Loucy (cell line): Measurements from ENCODE around the gene CLCN6.
A peak's percentile ranks its signal among the peaks of the same experiment; 100 is the strongest.

Experiments
- H2AFZ ChIP-seq: fragments of 200-600 bp; sonication (generic); 2 replicates; pipeline ENCODE4 v1.6.0; 2016; ENCODE audit warnings: antibody characterized with exemption, mild to moderate bottlenecking, low read length, moderate library complexity
- H3F3A ChIP-seq: fragments of 200-600 bp; 2 replicates; pipeline ENCODE4 v1.6.0; 2016; ENCODE audit warnings: antibody characterized with exemption, low read depth, mild to moderate bottlenecking
- H3K27me3 ChIP-seq: fragments of 200-600 bp; sonication (generic); 2 replicates; pipeline ENCODE4 v1.6.1; 2014; ENCODE audit warnings: low read length, mild to moderate bottlenecking; ENCODE audit not compliant: insufficient read depth, poor library complexity, severe bottlenecking
- H3K36me3 ChIP-seq: fragments of 200-600 bp; sonication (generic); 2 replicates; pipeline ENCODE4 v1.6.1; 2016; ENCODE audit warnings: low read length; ENCODE audit not compliant: insufficient read depth
- H3K4me1 ChIP-seq: fragments of 200-600 bp; sonication (generic); 2 replicates; pipeline ENCODE4 v1.5.1; 2014; ENCODE audit warnings: low read length, mild to moderate bottlenecking; ENCODE audit not compliant: insufficient read depth, poor library complexity, severe bottlenecking
- H3K4me2 ChIP-seq: fragments of 200-600 bp; sonication (generic); 2 replicates; pipeline ENCODE4 v1.6.0; 2014; ENCODE audit warnings: antibody characterized with exemption, low read length, low read depth, mild to moderate bottlenecking; ENCODE audit not compliant: poor library complexity, severe bottlenecking
- H3K4me3 ChIP-seq: fragments of 200-600 bp; sonication (generic); 2 replicates; pipeline ENCODE4 v1.5.1; 2014; ENCODE audit warnings: low read length, mild to moderate bottlenecking, mixed read lengths; ENCODE audit not compliant: poor library complexity, severe bottlenecking
- H3K79me2 ChIP-seq: fragments of 200-600 bp; sonication (generic); 2 replicates; pipeline ENCODE4 v1.6.1; 2014; ENCODE audit warnings: low read length; ENCODE audit not compliant: insufficient read depth
- H3K9ac ChIP-seq: fragments of 200-600 bp; sonication (generic); 2 replicates; pipeline ENCODE4 v1.6.0; 2014; ENCODE audit warnings: mild to moderate bottlenecking, low read depth, low read length, moderate library complexity; ENCODE audit not compliant: poor library complexity, severe bottlenecking
- H3K9me2 ChIP-seq: fragments of 200-600 bp; sonication (generic); replicated peaks from 2 replicates; pipeline ENCODE4 v1.6.1; 2016; ENCODE audit warnings: low read depth, low read length, mixed read lengths
- H3K9me3 ChIP-seq: fragments of 200-600 bp; sonication (generic); 2 replicates; pipeline ENCODE4 v1.6.1; 2014; ENCODE audit warnings: mild to moderate bottlenecking, antibody characterized with exemption, low read length, low read depth; ENCODE audit not compliant: insufficient read depth
- H4K20me1 ChIP-seq: fragments of 200-600 bp; sonication (generic); 2 replicates; pipeline ENCODE4 v1.6.0; 2014; ENCODE audit warnings: antibody characterized with exemption, low read length, mild to moderate bottlenecking; ENCODE audit not compliant: insufficient read depth, poor library complexity, severe bottlenecking
- EZH2phosphoT487 ChIP-seq: fragments of 200-600 bp; IDR thresholded peaks from 2 replicates; pipeline ENCODE4 v1.6.1; 2018; ENCODE audit warnings: antibody characterized with exemption, mild to moderate bottlenecking, moderate library complexity, borderline replicate concordance
- TF ChIP-seq, protein P1 (sequence below): fragments of 200-600 bp; sonication (generic); conservative IDR thresholded peaks from 2 replicates; pipeline ENCODE4 v1.5.1; 2014; ENCODE audit warnings: mild to moderate bottlenecking, antibody characterized with exemption, low read length

The CLCN6 gene

GRCh38 chr1:11804666-11805421 is 1.1 kb upstream of the CLCN6 start:
- Histone ChIP-seq H2AFZ (peak overlapping the region; percentile 71; the same call in 1 of the 2 replicates), H3K4me2 (peak overlapping the region; percentile 95), H3K4me3 (peak overlapping the region; percentile 89), H3K9me3 (no peaks in the 10 kb centered on the region), H3K9ac (peak overlapping the region; percentile 87), H3K36me3 (peaks cover 3% of the 10 kb centered on the region; the same call in 1 of the 2 replicates), H3K9me2 (no peaks in the 10 kb centered on the region), H3K79me2 (peaks cover 54% of the 10 kb centered on the region), H4K20me1 (peaks cover 32% of the 10 kb centered on the region), H3K27me3 (no peaks in the 10 kb centered on the region), H3F3A (0 out of 2 replicates have a peak, but pooled peaks cover 2% of the 10 kb centered on the region), H3K4me1 (peaks cover 67% of the 10 kb centered on the region)
- TF ChIP-seq EZH2phosphoT487, result no peak
- TF ChIP-seq, protein P1, sequence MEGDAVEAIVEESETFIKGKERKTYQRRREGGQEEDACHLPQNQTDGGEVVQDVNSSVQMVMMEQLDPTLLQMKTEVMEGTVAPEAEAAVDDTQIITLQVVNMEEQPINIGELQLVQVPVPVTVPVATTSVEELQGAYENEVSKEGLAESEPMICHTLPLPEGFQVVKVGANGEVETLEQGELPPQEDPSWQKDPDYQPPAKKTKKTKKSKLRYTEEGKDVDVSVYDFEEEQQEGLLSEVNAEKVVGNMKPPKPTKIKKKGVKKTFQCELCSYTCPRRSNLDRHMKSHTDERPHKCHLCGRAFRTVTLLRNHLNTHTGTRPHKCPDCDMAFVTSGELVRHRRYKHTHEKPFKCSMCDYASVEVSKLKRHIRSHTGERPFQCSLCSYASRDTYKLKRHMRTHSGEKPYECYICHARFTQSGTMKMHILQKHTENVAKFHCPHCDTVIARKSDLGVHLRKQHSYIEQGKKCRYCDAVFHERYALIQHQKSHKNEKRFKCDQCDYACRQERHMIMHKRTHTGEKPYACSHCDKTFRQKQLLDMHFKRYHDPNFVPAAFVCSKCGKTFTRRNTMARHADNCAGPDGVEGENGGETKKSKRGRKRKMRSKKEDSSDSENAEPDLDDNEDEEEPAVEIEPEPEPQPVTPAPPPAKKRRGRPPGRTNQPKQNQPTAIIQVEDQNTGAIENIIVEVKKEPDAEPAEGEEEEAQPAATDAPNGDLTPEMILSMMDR, result no peak

DNA sequence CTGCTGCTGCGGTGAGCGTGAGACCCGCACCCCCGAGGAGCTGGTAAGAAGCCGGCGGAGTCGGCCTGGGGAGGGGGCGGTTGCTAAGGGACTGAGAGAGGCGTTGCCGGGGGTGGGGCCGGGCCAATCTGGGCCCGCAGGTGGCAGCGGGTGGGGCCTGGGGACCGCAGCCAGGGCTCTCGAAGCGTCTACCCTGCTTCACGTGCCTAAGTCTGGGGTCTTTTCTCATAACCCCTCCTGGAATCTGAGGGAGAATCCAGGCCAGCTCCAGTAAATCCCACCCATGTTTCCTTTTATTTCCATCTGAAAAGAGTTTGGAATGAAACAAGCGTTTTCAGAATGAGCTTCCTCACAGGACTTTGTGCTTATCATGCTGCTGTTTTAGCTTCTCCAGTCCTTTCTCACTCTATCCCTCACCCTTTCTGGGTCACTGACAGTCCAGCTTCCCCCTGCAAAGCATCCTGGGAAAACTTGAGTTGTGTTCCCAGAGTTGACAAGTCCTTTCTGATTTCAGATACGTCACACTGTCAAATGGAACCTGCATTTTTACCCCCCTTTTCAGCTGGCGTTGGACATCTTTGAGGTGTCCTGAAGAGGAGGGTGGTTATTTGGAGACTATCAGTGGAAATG is 431 bp downstream of the CLCN6 start:
- H3K27me3 ChIP-seq, result no peaks in the 10 kb centered on the region
- H3K79me2 ChIP-seq, result peaks cover 69% of the 10 kb centered on the region
- peak overlapping the region; percentile 80 for H3K9ac ChIP-seq
- peaks cover 8% of the 10 kb centered on the region; the same call in 1 of the 2 replicates for H3K36me3 ChIP-seq
- H3F3A ChIP-seq, result 0 out of 2 replicates have a peak, but pooled peaks cover 6% of the 10 kb centered on the region
- TF ChIP-seq, protein P1, result no peak
- TF ChIP-seq EZH2phosphoT487, result no peak
- H3K9me2 ChIP-seq, result no peaks in the 10 kb centered on the region
- H3K4me1 ChIP-seq, result peaks cover 73% of the 10 kb centered on the region
- H3K4me2 ChIP-seq, result peak overlapping the region; percentile 95
- peak overlapping the region; percentile 66 for H2AFZ ChIP-seq
- H3K9me3 ChIP-seq, result no peaks in the 10 kb centered on the region
- peak overlapping the region; percentile 89 for H3K4me3 ChIP-seq
- H4K20me1 ChIP-seq, result peaks cover 42% of the 10 kb centered on the region

DNA sequence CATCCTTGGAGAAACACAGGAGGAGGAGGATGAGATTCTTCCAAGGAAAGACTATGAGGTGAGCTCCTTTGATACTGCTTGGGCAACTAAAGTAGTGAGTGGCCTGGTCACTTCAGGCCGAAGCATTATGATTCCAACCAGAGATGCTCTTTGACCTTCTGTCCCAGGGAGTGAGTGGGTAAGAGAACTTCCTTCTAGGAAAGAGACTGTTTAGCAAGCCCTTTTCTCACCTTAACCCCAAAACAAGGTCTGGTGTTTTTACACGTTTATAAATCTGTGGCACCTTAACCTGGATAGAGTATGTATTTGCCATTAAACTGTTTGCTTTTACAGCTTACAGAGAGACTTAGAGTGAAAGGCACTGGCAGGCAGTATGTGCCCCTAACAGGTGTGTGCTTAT is 1.1 kb downstream of the CLCN6 start:
- H3K79me2 ChIP-seq, result peaks cover 72% of the 10 kb centered on the region
- H3K9me2 ChIP-seq, result no peaks in the 10 kb centered on the region
- H3F3A ChIP-seq, result 0 out of 2 replicates have a peak, but pooled peaks cover 6% of the 10 kb centered on the region
- H3K9ac ChIP-seq, result peak overlapping the region; percentile 80
- peaks cover 75% of the 10 kb centered on the region for H3K4me1 ChIP-seq
- TF ChIP-seq EZH2phosphoT487, result no peak
- TF ChIP-seq, protein P1, result no peak
- no peak overlapping the region for H2AFZ ChIP-seq
- H3K27me3 ChIP-seq, result no peaks in the 10 kb centered on the region
- H3K4me3 ChIP-seq, result peak overlapping the region; percentile 89
- peak overlapping the region; percentile 95 for H3K4me2 ChIP-seq
- H3K36me3 ChIP-seq, result peaks cover 10% of the 10 kb centered on the region; the same call in 1 of the 2 replicates
- H3K9me3 ChIP-seq, result no peaks in the 10 kb centered on the region
- peaks cover 42% of the 10 kb centered on the region for H4K20me1 ChIP-seq
